ENCODE data around the gene ZNF316.
A peak's percentile ranks its signal among the peaks of the same experiment; 100 is the strongest.

The ZNF316 gene

GRCh38 chr7:6636741-6637543, at the start of gene ZNF316:
ZNF316 (plus strand) TSS chr7:6637318; CDS start chr7:6642410, 5,092 bp downstream.
- Histone ChIP-seq H3K4me2 (peak within 1 kb of the TSS; percentile 81 to 97 (median 92)), H3K9me3 (replicated peaks in 1 of 11) (peaks cover 0 to 41% (median 7%) of the 10 kb centered on the region in 11 experiments; a peak in 16 of 22 replicates), H3K27me3 (no peaks in the 10 kb centered on the region), H3K4me1 (peaks cover 55 to 67% (median 60%) of the 10 kb centered on the region in 10 experiments), H4K20me1 (peaks cover 22 to 45% (median 38%) of the 10 kb centered on the region in 11 experiments; a peak in 21 of 22 replicates), H3K9ac (peak within 1 kb of the TSS; percentile 83 to 98 (median 89)), H3K36me3 (peaks cover 31 to 35% (median 33%) of the 10 kb centered on the region in 11 experiments), H3K4me3 (peak within 1 kb of the TSS; percentile 74 to 96 (median 84)), H3K27ac (peak within 1 kb of the TSS; percentile 91 to 98 (median 94))
- no peak for TF ChIP-seq Cebpa-rat (IDR thresholded peaks at IDR 0.05)

DNA sequence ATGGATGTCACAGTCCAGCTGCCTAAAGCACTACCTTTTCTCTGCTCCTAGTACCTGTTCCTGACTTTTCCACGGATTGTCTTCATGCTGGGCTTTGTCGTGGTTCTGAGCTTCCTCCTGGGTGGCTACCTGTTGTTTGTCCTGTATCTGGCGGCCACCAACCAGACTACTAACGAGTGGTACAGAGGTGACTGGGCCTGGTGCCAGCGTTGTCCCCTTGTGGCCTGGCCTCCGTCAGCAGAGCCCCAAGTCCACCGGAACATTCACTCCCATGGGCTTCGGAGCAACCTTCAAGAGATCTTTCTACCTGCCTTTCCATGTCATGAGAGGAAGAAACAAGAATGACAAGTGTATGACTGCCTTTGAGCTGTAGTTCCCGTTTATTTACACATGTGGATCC, 48.6 kb upstream of the ZNF316 start:
- H3K9ac ChIP-seq = peak overlapping the region in 2 of 11 experiments; percentile 7 to 98; a peak in 1 of 22 replicates
- H3K27ac ChIP-seq = no peak overlapping the region
- 0 out of 22 replicates have a peak, but pooled peaks cover 0 to 3% (median 0%) of the 10 kb centered on the region in 11 experiments for H3K9me3 ChIP-seq (replicated peaks in 1 of 11)
- H3K4me2 ChIP-seq = no peak overlapping the region
- peaks cover 18 to 24% (median 20%) of the 10 kb centered on the region in 10 experiments for H3K4me1 ChIP-seq
- peaks cover 46 to 78% (median 59%) of the 10 kb centered on the region in 11 experiments for H3K36me3 ChIP-seq
- no peak for TF ChIP-seq Cebpa-rat (IDR thresholded peaks at IDR 0.05)
- no peaks in the 10 kb centered on the region for H3K27me3 ChIP-seq
- H3K4me3 ChIP-seq = no peak overlapping the region
- peaks cover 0 to 36% (median 28%) of the 10 kb centered on the region in 11 experiments; a peak in 17 of 22 replicates for H4K20me1 ChIP-seq

GRCh38 chr7:6589151-6589828, 47.8 kb upstream of the ZNF316 start:
- Histone ChIP-seq H3K4me1 (peaks cover 18 to 24% (median 20%) of the 10 kb centered on the region in 10 experiments), H3K9ac (peak overlapping the region; percentile 89 to 99 (median 95); a peak in 20 of 22 replicates), H3K4me3 (peak overlapping the region; percentile 75 to 98 (median 92)), H3K9me3 (replicated peaks in 1 of 11) (0 out of 22 replicates have a peak, but pooled peaks cover 0 to 3% (median 0%) of the 10 kb centered on the region in 11 experiments), H3K27ac (peak overlapping the region in 8 of 11 experiments; percentile 93 to 99 (median 97); a peak in 11 of 22 replicates), H3K27me3 (no peaks in the 10 kb centered on the region), H4K20me1 (peaks cover 0 to 43% (median 31%) of the 10 kb centered on the region in 11 experiments; a peak in 18 of 22 replicates), H3K36me3 (peaks cover 50 to 78% (median 60%) of the 10 kb centered on the region in 11 experiments), H3K4me2 (peak overlapping the region; percentile 73 to 99 (median 86))
- no peak for TF ChIP-seq Cebpa-rat (IDR thresholded peaks at IDR 0.05)

DNA sequence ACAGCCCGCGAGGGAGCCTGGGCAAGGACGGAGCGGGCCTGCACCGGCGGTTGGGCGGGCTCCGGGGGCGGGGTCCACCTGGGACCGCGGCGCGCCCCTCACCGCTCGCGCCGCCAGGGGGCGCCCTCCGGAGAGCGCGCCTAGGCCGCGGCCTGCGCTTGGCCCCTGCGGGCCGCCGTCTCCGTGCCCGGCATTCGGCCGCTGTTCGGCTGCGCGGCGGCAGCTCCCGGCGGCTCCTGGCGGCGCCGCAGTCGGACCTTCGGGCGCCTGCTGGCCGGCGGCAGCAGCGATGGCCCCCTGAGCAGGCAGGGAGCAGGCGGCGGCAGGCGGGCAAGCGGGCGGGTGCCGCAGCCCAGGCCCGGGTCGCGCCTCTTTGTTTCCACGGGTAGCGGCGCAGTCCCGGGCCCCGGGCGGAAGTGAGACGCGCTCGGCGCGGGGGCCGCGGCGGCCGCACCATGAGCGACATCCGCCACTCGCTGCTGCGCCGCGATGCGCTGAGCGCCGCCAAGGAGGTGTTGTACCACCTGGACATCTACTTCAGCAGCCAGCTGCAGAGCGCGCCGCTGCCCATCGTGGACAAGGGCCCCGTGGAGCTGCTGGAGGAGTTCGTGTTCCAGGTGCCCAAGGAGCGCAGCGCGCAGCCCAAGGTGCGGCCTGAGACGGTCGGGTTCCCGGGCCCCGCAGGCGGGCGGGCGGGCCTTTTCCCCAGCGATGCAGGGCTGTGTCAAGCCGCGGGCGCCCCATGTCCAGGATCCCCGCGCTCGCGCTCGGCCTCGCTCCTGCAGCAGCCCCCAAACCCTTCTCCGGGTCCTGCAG, 47.1 kb upstream of the ZNF316 start, which contains the start of gene INTS15:
Gene INTS15 (plus strand): TSS at position 193 of the 816 bp plus-strand sequence. CDS start 263 bp downstream, at position 456.
- Histone ChIP-seq H4K20me1 (peaks cover 0 to 50% (median 38%) of the 10 kb centered on the region in 11 experiments; a peak in 18 of 22 replicates), H3K4me2 (peak within 1 kb of the TSS; percentile 85 to 99 (median 93)), H3K27me3 (no peaks in the 10 kb centered on the region), H3K4me3 (peak within 1 kb of the TSS; percentile 75 to 98 (median 92)), H3K36me3 (peaks cover 51 to 78% (median 60%) of the 10 kb centered on the region in 11 experiments), H3K4me1 (peaks cover 18 to 24% (median 20%) of the 10 kb centered on the region in 10 experiments), H3K9ac (peak within 1 kb of the TSS; percentile 89 to 99 (median 95)), H3K9me3 (replicated peaks in 1 of 11) (0 out of 22 replicates have a peak, but pooled peaks cover 0 to 3% (median 0%) of the 10 kb centered on the region in 11 experiments), H3K27ac (peak within 1 kb of the TSS; percentile 83 to 99 (median 96))
- TF ChIP-seq Cebpa-rat (IDR thresholded peaks at IDR 0.05) = no peak

DNA sequence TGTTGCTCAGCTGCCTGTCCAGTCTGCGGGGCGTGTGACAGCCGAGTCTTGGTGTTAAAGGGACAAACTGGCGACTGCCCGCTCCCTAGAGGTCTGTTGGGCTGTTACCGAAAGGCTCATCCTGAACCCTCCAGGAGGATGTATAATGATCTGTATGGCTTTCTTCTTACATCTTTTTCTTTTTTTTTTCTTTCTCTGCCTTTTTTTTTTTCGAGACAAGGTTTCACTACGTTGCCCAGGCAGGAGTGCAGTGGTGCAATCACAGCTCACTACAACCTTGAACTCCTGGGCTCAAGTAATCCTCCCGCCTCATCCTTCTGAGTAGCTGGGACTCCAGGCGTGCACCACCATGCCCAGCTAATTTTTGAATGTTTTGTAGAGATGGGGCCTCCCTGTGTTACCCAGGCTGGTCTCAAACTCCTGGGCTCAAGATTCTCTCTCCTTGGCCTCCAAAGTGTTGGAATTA, 46.4 kb upstream of the ZNF316 start:
- Histone ChIP-seq H3K36me3 (peaks cover 53 to 78% (median 60%) of the 10 kb centered on the region in 11 experiments), H3K9me3 (replicated peaks in 1 of 11) (0 out of 22 replicates have a peak, but pooled peaks cover 0 to 3% (median 0%) of the 10 kb centered on the region in 11 experiments), H3K27me3 (no peaks in the 10 kb centered on the region), H3K4me3 (peak overlapping the region; percentile 75 to 98 (median 92)), H3K27ac (peak overlapping the region; percentile 83 to 99 (median 96); a peak in 21 of 22 replicates), H4K20me1 (peaks cover 0 to 57% (median 41%) of the 10 kb centered on the region in 11 experiments; a peak in 18 of 22 replicates), H3K9ac (peak overlapping the region; percentile 89 to 99 (median 95)), H3K4me1 (peaks cover 18 to 24% (median 20%) of the 10 kb centered on the region in 10 experiments), H3K4me2 (peak overlapping the region; percentile 85 to 99 (median 91))
- no peak for TF ChIP-seq Cebpa-rat (IDR thresholded peaks at IDR 0.05)

- Histone ChIP-seq H3K4me1 (no peaks in the 10 kb centered on the region), H3K4me3 (no peak overlapping the region), H4K20me1 (peaks cover 0 to 100% (median 96%) of the 10 kb centered on the region in 11 experiments; a peak in 19 of 22 replicates), H3K36me3 (peaks cover 96 to 100% (median 100%) of the 10 kb centered on the region in 11 experiments), H3K4me2 (no peak overlapping the region), H3K9ac (no peak overlapping the region), H3K27me3 (no peaks in the 10 kb centered on the region), H3K9me3 (replicated peaks in 1 of 11) (no peaks in the 10 kb centered on the region), H3K27ac (no peak overlapping the region)
- no peak for TF ChIP-seq Cebpa-rat (IDR thresholded peaks at IDR 0.05)
These were observed 37.0 kb upstream of the ZNF316 start for GRCh38 chr7:6600093-6600492.

DNA sequence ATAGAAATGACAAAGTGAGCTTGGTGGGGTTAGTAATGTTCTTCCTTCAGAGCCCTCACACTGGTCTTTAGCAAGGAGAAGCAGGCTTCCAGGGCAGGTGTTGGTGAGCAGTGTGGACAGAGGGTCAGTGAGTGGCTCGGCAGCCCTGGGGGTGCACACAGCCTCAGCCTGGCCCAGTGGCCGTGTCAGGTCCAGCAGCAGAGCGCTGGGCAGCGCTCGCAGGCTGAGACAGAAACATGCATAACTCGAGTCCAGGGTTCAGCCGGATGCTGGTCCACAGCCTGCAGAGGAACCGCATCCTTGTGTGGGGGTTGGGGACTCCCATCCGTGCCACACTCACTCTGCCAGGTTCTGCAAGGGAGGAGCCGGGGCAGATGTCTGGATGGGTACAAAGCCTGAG, 32.7 kb upstream of the ZNF316 start:
- Histone ChIP-seq H3K36me3 (peaks cover 88 to 100% (median 97%) of the 10 kb centered on the region in 11 experiments), H3K9ac (no peak overlapping the region), H3K4me1 (no peaks in the 10 kb centered on the region), H3K4me3 (no peak overlapping the region), H4K20me1 (peaks cover 0 to 97% (median 77%) of the 10 kb centered on the region in 11 experiments; a peak in 20 of 22 replicates), H3K27ac (no peak overlapping the region), H3K9me3 (replicated peaks in 1 of 11) (no peaks in the 10 kb centered on the region), H3K4me2 (no peak overlapping the region), H3K27me3 (no peaks in the 10 kb centered on the region)
- TF ChIP-seq Cebpa-rat (IDR thresholded peaks at IDR 0.05) = no peak

All from BLaER1 treated with 17β-estradiol and CSF1 and Interleukin-3, amounts not matched to agents 10 nM and 100 nM (cell line).